Activated T-helper 1 cell treated with anti-CD3 and anti-CD28 coated beads, Interleukin-12 subunit alpha, Interleukin-12 subunit beta, Interleukin-2, Interleukin-4 antibody, amounts not matched to agents 30 ng/mL and 10 ng/mL and 1 ng/mL, durations not matched to agents 14 hours and 24 hours and 36 hours (primary cell): Measurements from ENCODE around the gene BUB3. TPM values are rescaled to one million over a fixed set of nuclear protein-coding genes. Genes with fewer than 3 reads are reported as not detected.

Source experiments
- DNase-seq: peaks from one replicate; pipeline ENCODE4 v3.0.0; 2021; ENCODE audit warnings: low spot score
- H3K27ac Mint-ChIP-seq: one replicate; pipeline ENCODE4 v1.8.0; 2021; ENCODE audit warnings: mild to moderate bottlenecking, mixed read lengths
- H3K27me3 Mint-ChIP-seq: one replicate; pipeline ENCODE4 v1.8.0; 2022; ENCODE audit warnings: mild to moderate bottlenecking, moderate library complexity, mixed read lengths; ENCODE audit not compliant: insufficient read depth
- H3K36me3 Mint-ChIP-seq: one replicate; pipeline ENCODE4 v1.8.0; 2021; ENCODE audit warnings: low read depth, mixed read lengths
- H3K4me1 Mint-ChIP-seq: one replicate; pipeline ENCODE4 v1.8.0; 2021; ENCODE audit warnings: low read depth, mixed read lengths
- H3K4me3 Mint-ChIP-seq: one replicate; pipeline ENCODE4 v1.8.0; 2021; ENCODE audit warnings: mild to moderate bottlenecking, moderate library complexity, mixed read lengths
- H3K9me3 Mint-ChIP-seq: one replicate; pipeline ENCODE4 v1.8.0; 2021; ENCODE audit warnings: mixed read lengths
- intact Hi-C: fragments of 100-400 bp; cut with micrococcal nuclease; formaldehyde crosslinking; loops from one replicate; pipeline ENCODE4 v1.15.1; 2024
- total RNA-seq: library from RNA; stranded (reverse); gene quantifications from 2 replicates; pipeline ENCODE4 v1.2.3, GENCODE V29; 2022

The BUB3 gene
- total RNA-seq, 1 donor from 2014 or later, result 197 TPM

- Mint-ChIP-seq H3K4me3 (no peak overlapping the region), H3K27me3 (no peaks in the 10 kb centered on the region), H3K27ac (no peak overlapping the region), H3K36me3 (peaks cover 9% of the 10 kb centered on the region), H3K4me1 (no peaks in the 10 kb centered on the region), H3K9me3 (peaks cover 17% of the 10 kb centered on the region)
- DNase-seq, result no peak
- intact Hi-C loops, result no loop called here
Measured at GRCh38 chr10:123205041-123205440, 50.8 kb downstream of the BUB3 start.

GRCh38 chr10:123212063-123212462, 57.9 kb downstream of the BUB3 start:
- intact Hi-C loops, result no loop called here
- H3K4me1 Mint-ChIP-seq, result no peaks in the 10 kb centered on the region

GRCh38 chr10:123212640-123213039, 58.4 kb downstream of the BUB3 start:
- intact Hi-C loops, result no loop called here
- Mint-ChIP-seq H3K4me3 (no peak overlapping the region), H3K27ac (no peak overlapping the region), H3K9me3 (peaks cover 12% of the 10 kb centered on the region), H3K36me3 (peaks cover 9% of the 10 kb centered on the region), H3K4me1 (no peaks in the 10 kb centered on the region), H3K27me3 (no peaks in the 10 kb centered on the region)
- DNase-seq, result no peak

More at GRCh38 chr10:123212063-123212462, 57.9 kb downstream of the BUB3 start:
- no peak overlapping the region for H3K27ac Mint-ChIP-seq
- H3K4me3 Mint-ChIP-seq, result no peak overlapping the region
- no peak for DNase-seq
- peaks cover 9% of the 10 kb centered on the region for H3K36me3 Mint-ChIP-seq
- H3K27me3 Mint-ChIP-seq, result no peaks in the 10 kb centered on the region
- peaks cover 16% of the 10 kb centered on the region for H3K9me3 Mint-ChIP-seq

- H3K4me1 Mint-ChIP-seq, result no peaks in the 10 kb centered on the region
- no peak for DNase-seq
- no peaks in the 10 kb centered on the region for H3K27me3 Mint-ChIP-seq
- H3K4me3 Mint-ChIP-seq, result no peak overlapping the region
- peaks cover 7% of the 10 kb centered on the region for H3K9me3 Mint-ChIP-seq
- intact Hi-C loops, result no loop called here
- peaks cover 4% of the 10 kb centered on the region for H3K36me3 Mint-ChIP-seq
- H3K27ac Mint-ChIP-seq, result no peak overlapping the region
Measured at GRCh38 chr10:123213192-123213591, 59.0 kb downstream of the BUB3 start.

Other genes starting within 250 kb of the BUB3 start
- not detected in 2 replicates for gene FAM24A, start 243.8 kb upstream of the BUB3 start, total RNA-seq
- gene C10orf88, start 200.2 kb upstream of the BUB3 start, total RNA-seq, result 11.8 and 14.1 TPM in 2 replicates
- gene PSTK, start 174.0 kb upstream of the BUB3 start, total RNA-seq, result 4.5 and 4.8 TPM in 2 replicates
- gene IKZF5, start 145.6 kb upstream of the BUB3 start, total RNA-seq, result 17.4 and 21.9 TPM in 2 replicates
- gene ACADSB, start 145.4 kb upstream of the BUB3 start, total RNA-seq, result 25.8 and 26.5 TPM in 2 replicates
- not detected in 2 replicates for gene HMX3, start 18.4 kb upstream of the BUB3 start, total RNA-seq
- not detected in 2 replicates for gene HMX2, start 6.3 kb upstream of the BUB3 start, total RNA-seq